H1 (cell line): ENCODE results near the gene VASP. TPM values are rescaled to one million over a fixed set of nuclear protein-coding genes. Genes with fewer than 3 reads are reported as not detected.

Experiments
- ATF2 ChIP-seq: IDR thresholded peaks from 2 replicates; pipeline ENCODE4 v1.6.1; 2012; ENCODE audit warnings: low read length, inconsistent platforms
- CREB1 ChIP-seq: IDR thresholded peaks from 2 replicates; pipeline ENCODE4 v1.6.1; 2012; ENCODE audit warnings: inconsistent platforms
- E2F6 ChIP-seq: IDR thresholded peaks from 2 replicates; pipeline ENCODE4 v1.6.1; 2012; ENCODE audit warnings: inconsistent platforms
- FOSL1 ChIP-seq: IDR thresholded peaks from 2 replicates; pipeline ENCODE4 v1.6.1; 2011; ENCODE audit warnings: mild to moderate bottlenecking, low read depth, low read length, moderate library complexity; ENCODE audit not compliant: insufficient read depth
- POLR2A ChIP-seq, 2 experiments: IDR thresholded peaks; 1 replicate in 1 of 2; 2 replicates in 1 of 2; pipeline ENCODE4 v1.6.1; 2011; ENCODE audit warnings: low read depth in 2 of 2, low read length in 2 of 2, mild to moderate bottlenecking in 2 of 2; ENCODE audit errors: control extremely low read depth in 1 of 2
- RBBP5 ChIP-seq: IDR thresholded peaks from 2 replicates; pipeline ENCODE4 v1.7.1; 2012; ENCODE audit warnings: low read depth, mild to moderate bottlenecking, inconsistent platforms, low read length, moderate library complexity, borderline replicate concordance
- SIN3A ChIP-seq, 2 experiments: IDR thresholded peaks in 1 of 2; conservative IDR thresholded peaks in 1 of 2; 2 replicates each; pipeline ENCODE4 v1.6.1; 2011 to 2012; ENCODE audit warnings: low read length in 2 of 2, improper control_type of control experiment in 1 of 2, low read depth in 1 of 2, mild to moderate bottlenecking in 1 of 2
- SP1 ChIP-seq: IDR thresholded peaks from 2 replicates; pipeline ENCODE4 v1.6.1; 2011; ENCODE audit warnings: low read depth, low read length
- SP2 ChIP-seq: IDR thresholded peaks from 2 replicates; pipeline ENCODE4 v1.6.1; 2012; ENCODE audit warnings: mild to moderate bottlenecking, low read length, inconsistent platforms
- SP4 ChIP-seq: IDR thresholded peaks from 2 replicates; pipeline ENCODE4 v1.6.1; 2012; ENCODE audit warnings: low read length, inconsistent platforms
- TAF1 ChIP-seq: IDR thresholded peaks from 2 replicates; pipeline ENCODE4 v1.6.1; 2011; ENCODE audit warnings: mild to moderate bottlenecking, low read depth, low read length
- TEAD4 ChIP-seq: IDR thresholded peaks from 2 replicates; pipeline ENCODE4 v1.6.1; 2012; ENCODE audit warnings: low read depth, low read length, inconsistent platforms, mixed read lengths
- polyA plus RNA-seq, 7 experiments: library from polyadenylated mRNA; depleted of rRNA in 3 of 7; stranded (reverse) in 5 of 7; unstranded in 2 of 7; fragments of >200 nt in 5 of 7; fragments of 200-250 nt in 2 of 7; gene quantifications; 1 replicate in 5 of 7; 2 replicates in 1 of 7; 4 replicates in 1 of 7; pipeline versions ENCODE4 v1.2.1 to v1.2.3, GENCODE V29; 2011 to 2013; ENCODE audit warnings: missing spikeins in 2 of 7, mixed read lengths in 2 of 7
- total RNA-seq: library from RNA; stranded (reverse); fragmentation: NEBNext Ultra II Directional; extraction: Animal tissue kit (Norgen Biotek cat#: 25700); gene quantifications from 2 replicates; pipeline ENCODE4 v1.2.1, GENCODE V29; 2021

The VASP gene
- total and polyA plus RNA-seq, 2 of the 8 experiments (the other 6 are each of a cell fraction or from before 2014, with no cell fraction given) = 89.7 to 135 TPM

- TF ChIP-seq RBBP5 (peak; percentile 51; the same call in 1 of the 2 replicates), TEAD4 (peak; percentile 61; the same call in 1 of the 2 replicates), TAF1 (peak; percentile 91), POLR2A (IDR thresholded peaks at IDR 0.05; ENCODE audit: control extremely low read depth in 1 of 2, low read depth in 2 of 2, low read length in 2 of 2) (peak; percentile 84 to 89), ATF2 (no peak), E2F6 (peak; percentile 82), CREB1 (peak; percentile 5; the same call in 1 of the 2 replicates), SP4 (peak; percentile 58; the same call in 1 of the 2 replicates), SP2 (no peak), SP1 (peak; percentile 61; the same call in 1 of the 2 replicates), SIN3A (conservative IDR thresholded peaks at IDR 0.05 in 1 of 2, IDR thresholded peaks at IDR 0.05 in 1 of 2; ENCODE audit: low read depth in 1 of 2, low read length in 2 of 2) (peak; percentile 71 to 79; a peak in 1 of 4 replicates), FOSL1 (no peak)
These were observed at the start of gene VASP (continued) for GRCh38 chr19:45506989-45507871.
